ENCODE results near the gene ZFYVE9. TPM values are rescaled to one million over a fixed set of nuclear protein-coding genes. Genes with fewer than 3 reads are reported as not detected.

ZFYVE9 gene
- polyA plus RNA-seq, 3 donors = 0.09 TPM; not detected in 2

- WGBS (ENCODE audit: insufficient coverage) = no CpG with 5 or more reads among the region's 5 CpGs
Observed at GRCh38 chr1:52216907-52217458, 75.1 kb downstream of the ZFYVE9 start.

GRCh38 chr1:52225174-52225573 lies 83.3 kb downstream of the ZFYVE9 start:
- DNase-seq = no peak
- H3K27me3 Mint-ChIP-seq (ENCODE audit: low read depth in 3 of 3) = peaks cover 82 to 99% (median 98%) of the 10 kb centered on the region in 3 donors
- no peak overlapping the region for H3K27ac Mint-ChIP-seq
- peaks cover 36 to 77% (median 68%) of the 10 kb centered on the region in 7 donors for H3K9me3 Mint-ChIP-seq
- intact Hi-C loops (cut with micrococcal nuclease) = no loop called here
- Histone ChIP-seq H3K4me1 (ENCODE audit: control insufficient read depth in 1 of 2, insufficient read depth in 2 of 2, low read length in 2 of 2) (no peaks in the 10 kb centered on the region), H3K79me2 (ENCODE audit: insufficient read depth, low read length) (no peaks in the 10 kb centered on the region), H3K4me3 (replicated peaks in 1 of 3; ENCODE audit: low read depth in 2 of 3, low read length in 3 of 3) (no peak overlapping the region), H3K9ac (ENCODE audit: insufficient read depth, low read length, poor library complexity, severe bottlenecking) (no peak overlapping the region), H3K27ac (ENCODE audit: low read depth in 1 of 2, low read length in 2 of 2) (no peak overlapping the region), H3K27me3 (ENCODE audit: control insufficient read depth in 2 of 2, insufficient read depth in 2 of 2, low read length in 2 of 2) (peaks cover 95 to 100% of the 10 kb centered on the region in 2 donors), H2AFZ (ENCODE audit: insufficient read depth, low read depth, low read length, poor library complexity, severe bottlenecking) (no peak overlapping the region), H3K9me3 (replicated peaks in 1 of 2; ENCODE audit: control insufficient read depth in 1 of 2, insufficient read depth in 1 of 2, low read length in 2 of 2) (peaks cover 38 to 82% of the 10 kb centered on the region in 2 donors), H4K20me1 (ENCODE audit: insufficient read depth, low read length) (no peaks in the 10 kb centered on the region), H3K36me3 (replicated peaks in 1 of 2; ENCODE audit: control insufficient read depth in 1 of 2, insufficient read depth in 2 of 2, low read length in 2 of 2) (no peaks in the 10 kb centered on the region), H3K4me2 (replicated peaks; ENCODE audit: extremely low read depth, low read length, poor library complexity, severe bottlenecking) (no peak overlapping the region)
- 100% methylated on average over 7 of the region's 10 CpGs for WGBS (ENCODE audit: insufficient coverage)
- TF ChIP-seq CTCF (IDR thresholded peaks at IDR 0.05) = no peak
- peak overlapping the region in 1 of 2 donors; percentile 71 for H3K4me3 Mint-ChIP-seq
- peaks cover 9 to 18% of the 10 kb centered on the region in 2 donors for H3K36me3 Mint-ChIP-seq
- H3K4me1 Mint-ChIP-seq = no peaks in the 10 kb centered on the region

More at GRCh38 chr1:52216907-52217458, 75.1 kb downstream of the ZFYVE9 start:
- H3K4me1 ChIP-seq (ENCODE audit: control insufficient read depth in 1 of 2, insufficient read depth in 2 of 2, low read length in 2 of 2) = no peaks in the 10 kb centered on the region
- H3K4me1 Mint-ChIP-seq = no peaks in the 10 kb centered on the region
- no peak overlapping the region for H3K27ac Mint-ChIP-seq
- no peak overlapping the region for H3K9ac ChIP-seq (ENCODE audit: insufficient read depth, low read length, poor library complexity, severe bottlenecking)
- no peak overlapping the region for H3K4me3 ChIP-seq (replicated peaks in 1 of 3; ENCODE audit: low read depth in 2 of 3, low read length in 3 of 3)
- peaks cover 22 to 46% (median 35%) of the 10 kb centered on the region in 3 donors for H3K27me3 Mint-ChIP-seq (ENCODE audit: low read depth in 3 of 3)
- DNase-seq = no peak
- no peak overlapping the region for H2AFZ ChIP-seq (ENCODE audit: insufficient read depth, low read depth, low read length, poor library complexity, severe bottlenecking)
- peaks cover 0 to 10% of the 10 kb centered on the region in 2 donors for H3K36me3 Mint-ChIP-seq
- H4K20me1 ChIP-seq (ENCODE audit: insufficient read depth, low read length) = no peaks in the 10 kb centered on the region
- no peaks in the 10 kb centered on the region for H3K36me3 ChIP-seq (replicated peaks in 1 of 2; ENCODE audit: control insufficient read depth in 1 of 2, insufficient read depth in 2 of 2, low read length in 2 of 2)
- H3K27ac ChIP-seq (ENCODE audit: low read depth in 1 of 2, low read length in 2 of 2) = no peak overlapping the region
- H3K9me3 ChIP-seq (replicated peaks in 1 of 2; ENCODE audit: control insufficient read depth in 1 of 2, insufficient read depth in 1 of 2, low read length in 2 of 2) = peaks cover 42 to 66% of the 10 kb centered on the region in 2 donors
- peaks cover 20 to 40% of the 10 kb centered on the region in 2 donors for H3K27me3 ChIP-seq (ENCODE audit: control insufficient read depth in 2 of 2, insufficient read depth in 2 of 2, low read length in 2 of 2)
- intact Hi-C loops (cut with micrococcal nuclease) = no loop called here
- H3K79me2 ChIP-seq (ENCODE audit: insufficient read depth, low read length) = no peaks in the 10 kb centered on the region
- H3K4me3 Mint-ChIP-seq = peak overlapping the region in 1 of 2 donors; percentile 48
- H3K9me3 Mint-ChIP-seq = peaks cover 38 to 83% (median 70%) of the 10 kb centered on the region in 7 donors
- H3K4me2 ChIP-seq (replicated peaks; ENCODE audit: extremely low read depth, low read length, poor library complexity, severe bottlenecking) = no peak overlapping the region
- TF ChIP-seq CTCF (IDR thresholded peaks at IDR 0.05) = no peak
